ENCODE measurements around the gene LRRC3B.

DNA sequence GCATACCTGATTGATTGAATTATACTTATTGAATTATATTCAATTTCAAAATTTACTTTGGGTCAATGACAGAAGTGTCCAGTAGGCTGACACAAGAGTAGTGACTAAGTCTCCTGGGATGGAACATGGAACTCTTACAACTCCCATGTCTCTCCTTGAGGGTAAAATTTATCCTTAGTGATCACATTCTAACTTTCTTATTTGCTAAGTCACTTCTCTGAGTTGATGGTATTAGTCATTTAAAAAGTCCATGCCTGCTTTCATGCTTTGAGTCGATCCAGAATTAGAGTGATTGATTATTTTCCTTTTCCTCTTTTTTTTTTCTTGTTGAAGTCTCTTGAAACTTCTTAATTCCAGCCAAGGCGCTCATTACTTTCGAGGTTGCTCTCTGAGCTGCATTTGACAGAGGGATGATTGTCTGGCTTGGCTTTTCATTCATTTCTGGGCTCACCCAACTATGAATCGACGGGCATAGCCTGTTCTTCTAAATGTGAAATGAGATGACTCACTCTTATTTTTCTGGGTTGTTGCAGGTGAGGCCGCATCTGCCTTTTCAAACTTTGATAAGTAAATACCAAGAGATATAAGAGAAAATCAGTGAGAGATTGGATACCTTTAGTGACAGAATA lies 34.9 kb downstream of the LRRC3B start:
- TF ChIP-seq POLR2A (IDR thresholded peaks at IDR 0.05) (no peak), POLR2AphosphoS5 (IDR thresholded peaks at IDR 0.05) (no peak)
- TF ChIP-seq, protein P1, sequence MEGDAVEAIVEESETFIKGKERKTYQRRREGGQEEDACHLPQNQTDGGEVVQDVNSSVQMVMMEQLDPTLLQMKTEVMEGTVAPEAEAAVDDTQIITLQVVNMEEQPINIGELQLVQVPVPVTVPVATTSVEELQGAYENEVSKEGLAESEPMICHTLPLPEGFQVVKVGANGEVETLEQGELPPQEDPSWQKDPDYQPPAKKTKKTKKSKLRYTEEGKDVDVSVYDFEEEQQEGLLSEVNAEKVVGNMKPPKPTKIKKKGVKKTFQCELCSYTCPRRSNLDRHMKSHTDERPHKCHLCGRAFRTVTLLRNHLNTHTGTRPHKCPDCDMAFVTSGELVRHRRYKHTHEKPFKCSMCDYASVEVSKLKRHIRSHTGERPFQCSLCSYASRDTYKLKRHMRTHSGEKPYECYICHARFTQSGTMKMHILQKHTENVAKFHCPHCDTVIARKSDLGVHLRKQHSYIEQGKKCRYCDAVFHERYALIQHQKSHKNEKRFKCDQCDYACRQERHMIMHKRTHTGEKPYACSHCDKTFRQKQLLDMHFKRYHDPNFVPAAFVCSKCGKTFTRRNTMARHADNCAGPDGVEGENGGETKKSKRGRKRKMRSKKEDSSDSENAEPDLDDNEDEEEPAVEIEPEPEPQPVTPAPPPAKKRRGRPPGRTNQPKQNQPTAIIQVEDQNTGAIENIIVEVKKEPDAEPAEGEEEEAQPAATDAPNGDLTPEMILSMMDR (IDR thresholded peaks at IDR 0.05), result no peak
